GM19468 (cell line): ENCODE data around the gene SPATA31D4.

ENCODE experiments used
- ATAC-seq: cut with Tn5 transposase; IDR thresholded peaks from one replicate; pipeline ENCODE4 v1.9.1; 2021; ENCODE audit warnings: mild to moderate bottlenecking, moderate library complexity, moderate number of reproducible peaks; ENCODE audit not compliant: unreplicated experiment; ENCODE audit errors: extremely low read depth

SPATA31D4 gene

GRCh38 chr9:81955625-81956024 lies 27.4 kb downstream of the SPATA31D4 start:
- no peak for ATAC-seq

GRCh38 chr9:81964218-81965171 lies 36.3 kb downstream of the SPATA31D4 start:
- ATAC-seq, result no peak

- ATAC-seq, result no peak
These were observed 39.8 kb downstream of the SPATA31D4 start for GRCh38 chr9:81968026-81968425.

GRCh38 chr9:81969971-81970370 lies 41.7 kb downstream of the SPATA31D4 start:
- ATAC-seq, result no peak

DNA sequence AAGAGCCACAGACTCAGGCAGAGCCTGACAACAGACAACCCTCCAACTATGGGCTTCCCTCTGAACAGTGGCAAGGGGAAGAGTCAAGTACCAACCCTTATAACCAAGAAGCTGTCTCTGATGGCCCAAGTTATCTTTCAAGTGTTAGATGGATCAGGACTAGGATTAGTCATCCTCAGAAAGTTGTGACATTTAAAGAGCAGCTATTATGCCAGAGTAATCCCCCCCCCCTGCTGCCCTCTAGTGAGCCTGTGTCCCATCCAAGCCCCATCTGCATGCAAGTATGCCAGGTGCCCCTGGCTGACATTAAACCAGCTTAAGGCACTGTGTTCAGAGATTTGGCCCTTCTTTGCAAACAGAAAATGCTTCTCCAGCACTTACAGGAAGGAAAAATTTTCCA lies 43.5 kb downstream of the SPATA31D4 start:
- ATAC-seq, result no peak

GRCh38 chr9:81974764-81975163 lies 46.5 kb downstream of the SPATA31D4 start:
- ATAC-seq, result no peak

DNA sequence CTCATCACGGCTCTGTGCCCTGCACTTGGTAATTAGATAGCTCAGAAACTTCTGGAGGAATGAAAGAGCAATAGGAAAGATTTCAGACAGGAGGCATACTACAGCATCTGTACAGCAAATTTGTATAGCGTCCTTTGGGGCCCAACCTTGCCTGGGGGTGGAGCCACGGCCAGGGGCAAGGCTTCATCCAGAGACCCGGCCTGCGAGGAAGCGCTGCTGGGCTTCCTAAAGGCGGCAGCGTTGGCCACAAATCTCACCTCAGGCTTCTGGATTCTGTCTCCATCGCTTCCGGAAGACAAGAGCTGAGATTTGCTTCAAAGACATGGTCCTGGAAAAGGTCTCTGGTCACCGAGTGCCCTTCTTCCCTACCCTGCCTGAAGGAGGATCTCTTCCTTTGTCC lies 48.1 kb downstream of the SPATA31D4 start:
- ATAC-seq, result no peak

DNA sequence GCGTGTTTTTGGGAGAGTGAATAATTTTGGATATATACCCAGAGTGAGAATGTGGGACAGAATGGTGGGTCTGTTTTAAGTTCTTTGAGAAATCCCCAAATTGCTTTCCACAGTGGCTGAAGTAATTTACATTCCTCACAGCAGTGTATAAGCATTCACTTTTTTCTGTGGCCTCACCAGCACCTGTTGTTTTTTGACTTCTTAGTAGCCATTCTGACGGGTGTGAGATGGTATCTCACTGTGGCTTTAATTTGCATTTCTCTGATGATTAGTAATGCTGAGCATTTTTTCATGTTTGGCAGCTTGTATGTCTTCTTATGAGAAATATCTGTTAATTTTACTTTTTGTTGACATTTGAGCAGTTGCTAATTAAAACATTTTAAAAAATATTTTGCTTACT lies 51.0 kb downstream of the SPATA31D4 start:
- no peak for ATAC-seq

DNA sequence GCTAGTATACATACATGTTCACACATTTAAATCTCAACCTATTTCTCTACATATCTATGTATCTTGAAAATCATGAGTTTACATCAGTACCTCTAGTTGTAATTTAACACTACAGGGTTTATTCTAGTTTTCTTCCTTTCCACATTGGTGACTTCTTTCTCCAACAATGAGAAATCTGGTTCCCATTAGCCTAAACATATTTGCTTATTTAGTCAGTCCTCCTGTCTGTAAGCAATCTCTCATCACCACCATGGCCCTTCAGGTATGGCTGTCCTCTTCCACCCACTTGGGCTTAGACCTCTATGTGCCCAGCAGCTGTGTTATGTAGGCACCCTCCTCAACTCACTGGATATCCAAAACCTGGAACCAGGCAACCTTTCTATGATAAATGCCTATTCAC lies 52.3 kb downstream of the SPATA31D4 start:
- no peak for ATAC-seq

GRCh38 chr9:81981883-81982282 lies 53.7 kb downstream of the SPATA31D4 start:
- ATAC-seq, result no peak
